ENCODE results near the gene SLFN13.

DNA sequence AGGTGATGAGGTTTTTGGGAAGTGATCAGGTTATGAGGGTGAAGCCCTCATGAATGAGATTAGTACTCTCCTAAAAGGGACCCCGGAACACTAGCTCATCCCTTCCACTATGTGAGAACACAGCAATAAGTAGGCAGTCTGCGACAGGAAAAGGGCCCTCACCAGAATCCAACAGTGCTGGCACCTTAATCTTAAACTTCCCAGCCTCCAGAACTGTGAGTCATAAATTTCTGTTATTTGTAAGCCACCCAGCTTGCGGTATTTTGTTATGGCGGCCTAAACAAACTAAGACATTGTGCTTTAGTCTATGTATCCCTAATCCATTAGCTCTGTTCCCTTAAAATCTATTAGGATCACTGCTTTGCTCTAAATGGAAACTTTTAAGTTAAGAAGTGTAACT lies 24.8 kb downstream of the SLFN13 start:
- TF ChIP-seq, protein P1, sequence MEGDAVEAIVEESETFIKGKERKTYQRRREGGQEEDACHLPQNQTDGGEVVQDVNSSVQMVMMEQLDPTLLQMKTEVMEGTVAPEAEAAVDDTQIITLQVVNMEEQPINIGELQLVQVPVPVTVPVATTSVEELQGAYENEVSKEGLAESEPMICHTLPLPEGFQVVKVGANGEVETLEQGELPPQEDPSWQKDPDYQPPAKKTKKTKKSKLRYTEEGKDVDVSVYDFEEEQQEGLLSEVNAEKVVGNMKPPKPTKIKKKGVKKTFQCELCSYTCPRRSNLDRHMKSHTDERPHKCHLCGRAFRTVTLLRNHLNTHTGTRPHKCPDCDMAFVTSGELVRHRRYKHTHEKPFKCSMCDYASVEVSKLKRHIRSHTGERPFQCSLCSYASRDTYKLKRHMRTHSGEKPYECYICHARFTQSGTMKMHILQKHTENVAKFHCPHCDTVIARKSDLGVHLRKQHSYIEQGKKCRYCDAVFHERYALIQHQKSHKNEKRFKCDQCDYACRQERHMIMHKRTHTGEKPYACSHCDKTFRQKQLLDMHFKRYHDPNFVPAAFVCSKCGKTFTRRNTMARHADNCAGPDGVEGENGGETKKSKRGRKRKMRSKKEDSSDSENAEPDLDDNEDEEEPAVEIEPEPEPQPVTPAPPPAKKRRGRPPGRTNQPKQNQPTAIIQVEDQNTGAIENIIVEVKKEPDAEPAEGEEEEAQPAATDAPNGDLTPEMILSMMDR (conservative IDR thresholded peaks at IDR 0.05): no peak
- TF ChIP-seq ZFX (IDR thresholded peaks at IDR 0.05): no peak
